CD4-positive, alpha-beta memory T cell (primary cell): ENCODE measurements around the gene THYN1. TPM values are rescaled to one million over a fixed set of nuclear protein-coding genes. Genes with fewer than 3 reads are reported as not detected.
"Not testable (repeated sequence)": the region's sequence is repeated elsewhere in the genome, so short reads cannot be mapped to it uniquely, and the experiment has no call there.

Experiments used
- CTCF ChIA-PET: fragments of 350-600 bp; sonication (Branson Sonifier 250); formaldehyde crosslinking; loops from one replicate; lab custom pipeline; 2021; ENCODE audit warnings: inconsistent platforms; ENCODE audit not compliant: partially characterized antibody; lab: Charles Lee
- POLR2A ChIA-PET: fragments of 350-600 bp; sonication (Branson Sonifier 250); formaldehyde crosslinking; loops from one replicate; lab custom pipeline; 2021; ENCODE audit not compliant: partially characterized antibody; lab: Charles Lee
- DNase-seq, 5 donors: peaks; one replicate each; pipeline versions ENCODE4 v3.0.0 to v3.0.0-alpha.2; 2020 to 2022; ENCODE audit warnings: mixed read lengths in 1 of 5
- H3K27ac ChIP-seq: one replicate; pipeline ENCODE4 v1.7.0; 2013; ENCODE audit warnings: low read depth, low read length
- H3K27me3 ChIP-seq: 2 replicates; pipeline ENCODE4 v1.7.0; 2013; ENCODE audit warnings: mild to moderate bottlenecking, low read length, moderate library complexity; ENCODE audit not compliant: insufficient read depth
- H3K36me3 ChIP-seq: 2 replicates; pipeline ENCODE4 v1.7.0; 2013; ENCODE audit warnings: mild to moderate bottlenecking, low read length, moderate library complexity; ENCODE audit not compliant: insufficient read depth
- H3K4me1 ChIP-seq: 2 replicates; pipeline ENCODE4 v1.7.0; 2013; ENCODE audit warnings: mild to moderate bottlenecking, low read length, moderate library complexity; ENCODE audit not compliant: insufficient read depth
- H3K4me3 ChIP-seq, 2 donors: one replicate each; pipeline ENCODE4 v1.7.0; 2013; ENCODE audit warnings: low read length in 2 of 2, mild to moderate bottlenecking in 1 of 2
- H3K9me3 ChIP-seq, 2 donors: one replicate each; pipeline ENCODE4 v1.7.0; 2013; ENCODE audit warnings: low read length in 2 of 2, control low read depth in 1 of 2; ENCODE audit not compliant: control insufficient read depth in 1 of 2
- H3K27ac Mint-ChIP-seq, 7 donors: one replicate each; pipeline ENCODE4 v1.8.0; 2020 to 2021; ENCODE audit warnings: mixed read lengths in 7 of 7, mild to moderate bottlenecking in 6 of 7, inconsistent platforms in 3 of 7, moderate library complexity in 3 of 7
- H3K27me3 Mint-ChIP-seq, 2 donors: one replicate each; pipeline ENCODE4 v1.8.0; 2020 to 2021; ENCODE audit warnings: mixed read lengths in 2 of 2
- H3K36me3 Mint-ChIP-seq, 2 donors: one replicate each; pipeline ENCODE4 v1.8.0; 2020 to 2021; ENCODE audit warnings: mixed read lengths in 2 of 2, inconsistent platforms in 1 of 2, mild to moderate bottlenecking in 1 of 2
- H3K4me1 Mint-ChIP-seq, 4 donors: one replicate each; pipeline ENCODE4 v1.8.0; 2020 to 2021; ENCODE audit warnings: mixed read lengths in 4 of 4, mild to moderate bottlenecking in 1 of 4
- H3K4me3 Mint-ChIP-seq, 8 donors: one replicate each; pipeline ENCODE4 v1.8.0; 2020 to 2021; ENCODE audit warnings: mixed read lengths in 8 of 8, mild to moderate bottlenecking in 7 of 8, moderate library complexity in 6 of 8, inconsistent platforms in 3 of 8
- H3K9me3 Mint-ChIP-seq, 8 donors: one replicate each; pipeline ENCODE4 v1.8.0; 2020 to 2021; ENCODE audit warnings: mixed read lengths in 8 of 8, mild to moderate bottlenecking in 5 of 8, inconsistent platforms in 3 of 8, moderate library complexity in 1 of 8
- intact Hi-C: fragments of 100-400 bp; cut with micrococcal nuclease; formaldehyde crosslinking; loops from one replicate; pipeline ENCODE4 v1.15.1; 2023
- polyA plus RNA-seq, 2 donors: library from polyadenylated mRNA; unstranded; fragments of 300-500 nt; fragmentation: Illumina TruSeq; gene quantifications; one replicate each; pipeline ENCODE4 v1.2.3, GENCODE V29; 2021
- total RNA-seq, 2 experiments: library from RNA; stranded (reverse); gene quantifications; one replicate each; pipeline ENCODE4 v1.2.3, GENCODE V29; 2021

THYN1 gene
- total and polyA plus RNA-seq, 4 experiments from 2014 or later: 59.3 to 163 (median 94.5) TPM

- Mint-ChIP-seq H3K27ac (no peak overlapping the region), H3K4me1 (no peaks in the 10 kb centered on the region), H3K9me3 (no peaks in the 10 kb centered on the region), H3K27me3 (no peaks in the 10 kb centered on the region), H3K36me3 (no peaks in the 10 kb centered on the region), H3K4me3 (no peak overlapping the region)
- Histone ChIP-seq H3K27ac (no peak overlapping the region), H3K36me3 (no peaks in the 10 kb centered on the region), H3K27me3 (no peaks in the 10 kb centered on the region), H3K9me3 (no peaks in the 10 kb centered on the region), H3K4me3 (no peak overlapping the region), H3K4me1 (no peaks in the 10 kb centered on the region)
- POLR2A ChIA-PET: no interaction called here
- intact Hi-C loops: no loop called here
- no peak for DNase-seq
- CTCF ChIA-PET: no interaction called here
Measured at GRCh38 chr11:134289789-134290188, 36.6 kb upstream of the THYN1 start.

DNA sequence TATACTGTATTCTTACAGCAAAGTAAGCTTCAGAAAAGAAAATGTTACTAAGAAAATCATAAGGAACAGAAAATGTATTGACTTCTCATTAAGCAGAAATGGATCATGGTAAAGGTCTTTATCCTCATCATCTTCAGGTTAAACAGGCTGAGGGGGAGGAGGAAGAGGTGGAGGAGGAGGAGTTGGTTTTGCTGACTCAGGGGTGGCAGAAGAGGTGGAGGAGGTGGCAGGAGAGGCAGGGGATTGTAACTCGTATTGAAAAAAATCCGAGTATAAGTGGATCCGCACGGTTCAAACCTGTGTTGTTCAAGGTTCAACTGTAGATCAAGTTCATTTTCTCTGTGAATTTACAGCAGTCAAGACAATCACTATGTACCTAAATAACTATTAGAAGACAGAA lies 36.0 kb upstream of the THYN1 start:
- Histone ChIP-seq H3K36me3 (no peaks in the 10 kb centered on the region), H3K4me3 (no peak overlapping the region), H3K27me3 (no peaks in the 10 kb centered on the region), H3K9me3 (no peaks in the 10 kb centered on the region), H3K4me1 (no peaks in the 10 kb centered on the region), H3K27ac (no peak overlapping the region)
- H3K4me3 Mint-ChIP-seq: no peak overlapping the region
- no peaks in the 10 kb centered on the region for H3K36me3 Mint-ChIP-seq
- intact Hi-C loops: no loop called here
- ChIA-PET POLR2A (no interaction called here), CTCF (interaction anchor here (1.6 kb wide), 1 partner anchor 11 kb away, joined by 3 read pairs; no protein-coding TSS in a partner anchor)
- no peaks in the 10 kb centered on the region for H3K9me3 Mint-ChIP-seq
- H3K27me3 Mint-ChIP-seq: no peaks in the 10 kb centered on the region
- H3K27ac Mint-ChIP-seq: no peak overlapping the region
- no peaks in the 10 kb centered on the region for H3K4me1 Mint-ChIP-seq
- no peak for DNase-seq

DNA sequence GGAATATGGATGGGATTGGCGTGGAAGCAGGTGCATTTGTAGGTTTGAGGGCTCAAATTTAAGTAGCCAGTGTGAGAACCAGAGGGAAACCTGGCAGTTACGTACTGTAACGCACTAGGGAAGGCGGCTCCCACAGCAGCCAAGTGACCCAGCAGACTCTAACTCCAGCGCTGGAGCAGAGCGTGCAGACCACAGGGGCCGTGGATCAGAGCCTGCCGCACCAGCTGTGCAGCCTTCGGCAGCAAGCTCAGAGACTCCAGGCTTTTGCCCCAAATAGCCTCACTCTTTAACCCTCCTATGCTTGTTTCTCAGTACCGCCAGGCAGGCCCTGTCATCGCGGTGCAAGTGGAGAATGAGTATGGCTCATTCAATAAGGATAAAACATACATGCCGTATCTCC lies 35.3 kb upstream of the THYN1 start:
- H3K4me1 Mint-ChIP-seq: no peaks in the 10 kb centered on the region
- POLR2A ChIA-PET: no interaction called here
- DNase-seq: no peak

DNA sequence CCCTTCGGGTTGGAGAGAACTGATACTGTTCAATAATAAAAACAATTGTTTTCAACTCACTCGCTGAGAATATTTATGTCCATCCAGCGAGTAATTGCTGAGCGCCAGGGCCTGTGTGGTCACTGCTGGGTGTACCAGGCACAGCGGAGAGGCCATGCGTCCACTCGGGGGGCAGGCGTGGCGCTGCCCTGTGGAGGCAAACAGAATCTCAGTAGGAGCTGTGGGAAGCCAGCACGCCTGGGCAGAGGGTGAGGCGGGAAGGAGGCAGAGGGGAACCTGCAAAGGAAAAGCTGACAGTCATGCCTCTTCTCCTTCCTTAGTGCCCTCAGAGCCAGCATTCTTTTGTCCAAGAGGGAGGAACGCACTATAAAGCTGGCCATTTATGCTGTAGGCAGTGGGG lies 34.4 kb upstream of the THYN1 start:
- Mint-ChIP-seq H3K36me3 (no peaks in the 10 kb centered on the region), H3K27ac (no peak overlapping the region), H3K27me3 (no peaks in the 10 kb centered on the region), H3K4me3 (no peak overlapping the region), H3K9me3 (no peaks in the 10 kb centered on the region), H3K4me1 (no peaks in the 10 kb centered on the region)
- POLR2A ChIA-PET: no interaction called here
- no peak for DNase-seq
- Histone ChIP-seq H3K27me3 (no peaks in the 10 kb centered on the region), H3K4me3 (no peak overlapping the region), H3K36me3 (no peaks in the 10 kb centered on the region), H3K9me3 (no peaks in the 10 kb centered on the region), H3K4me1 (no peaks in the 10 kb centered on the region), H3K27ac (no peak overlapping the region)
- intact Hi-C loops: no loop called here
- CTCF ChIA-PET: interaction anchor here (0.9 to 1.6 kb wide), 2 partner anchors 8 to 10 kb away, joined by 3 to 5 read pairs; no protein-coding TSS in a partner anchor

More for the DNA sequence above, 35.3 kb upstream of the THYN1 start:
- no peak overlapping the region for H3K27ac Mint-ChIP-seq
- intact Hi-C loops: no loop called here
- H3K27me3 ChIP-seq: no peaks in the 10 kb centered on the region
- H3K27ac ChIP-seq: no peak overlapping the region
- CTCF ChIA-PET: interaction anchor here (0.5 to 1.6 kb wide), 3 partner anchors 9 to 86 kb away, joined by 3 to 5 read pairs (median 4); no protein-coding TSS in a partner anchor
- H3K9me3 Mint-ChIP-seq: no peaks in the 10 kb centered on the region
- no peaks in the 10 kb centered on the region for H3K36me3 ChIP-seq
- H3K4me1 ChIP-seq: no peaks in the 10 kb centered on the region
- H3K4me3 ChIP-seq: no peak overlapping the region
- no peaks in the 10 kb centered on the region for H3K9me3 ChIP-seq
- no peaks in the 10 kb centered on the region for H3K27me3 Mint-ChIP-seq
- no peaks in the 10 kb centered on the region for H3K36me3 Mint-ChIP-seq
- H3K4me3 Mint-ChIP-seq: no peak overlapping the region

- intact Hi-C loops, H3K36me3 ChIP-seq, H3K27ac Mint-ChIP-seq, H3K27me3 Mint-ChIP-seq, H3K36me3 Mint-ChIP-seq, H3K9me3 ChIP-seq, H3K4me3 ChIP-seq, POLR2A ChIA-PET, H3K9me3 Mint-ChIP-seq, H3K27me3 ChIP-seq, H3K4me1 ChIP-seq, H3K4me1 Mint-ChIP-seq, DNase-seq, H3K27ac ChIP-seq, H3K4me3 Mint-ChIP-seq: not testable (repeated sequence)
- CTCF ChIA-PET: interaction anchor here (1.0 kb wide), 1 partner anchor 22 kb away, joined by 3 read pairs; no protein-coding TSS in a partner anchor
Measured at GRCh38 chr11:134284349-134284748, 31.2 kb upstream of the THYN1 start.

GRCh38 chr11:134283461-134284230 lies 30.5 kb upstream of the THYN1 start:
- ChIA-PET POLR2A (no interaction called here), CTCF (interaction anchor here (1.0 to 1.3 kb wide), 2 partner anchors 10 to 22 kb away, joined by 3 to 4 read pairs; no protein-coding TSS in a partner anchor)
- no peak overlapping the region for H3K4me3 Mint-ChIP-seq
- no peak overlapping the region for H3K27ac ChIP-seq
- no peaks in the 10 kb centered on the region for H3K36me3 Mint-ChIP-seq
- H3K4me3 ChIP-seq: no peak overlapping the region
- no peak for DNase-seq
- no peaks in the 10 kb centered on the region for H3K9me3 ChIP-seq
- peaks cover 0 to 1% (median 0%) of the 10 kb centered on the region in 4 donors for H3K4me1 Mint-ChIP-seq
- H3K9me3 Mint-ChIP-seq: no peaks in the 10 kb centered on the region
- intact Hi-C loops: no loop called here
- no peaks in the 10 kb centered on the region for H3K4me1 ChIP-seq
- H3K27me3 ChIP-seq: no peaks in the 10 kb centered on the region
- no peaks in the 10 kb centered on the region for H3K36me3 ChIP-seq
- H3K27ac Mint-ChIP-seq: no peak overlapping the region
- H3K27me3 Mint-ChIP-seq: no peaks in the 10 kb centered on the region

- Histone ChIP-seq H3K27me3 (no peaks in the 10 kb centered on the region), H3K4me3 (no peak overlapping the region), H3K27ac (no peak overlapping the region), H3K9me3 (no peaks in the 10 kb centered on the region), H3K36me3 (no peaks in the 10 kb centered on the region), H3K4me1 (no peaks in the 10 kb centered on the region)
- intact Hi-C loops: no loop called here
- POLR2A ChIA-PET: interaction anchor here (0.6 kb wide), 1 partner anchor 17 kb away, joined by 3 read pairs; no protein-coding TSS in a partner anchor
- Mint-ChIP-seq H3K9me3 (no peaks in the 10 kb centered on the region), H3K4me3 (no peak overlapping the region), H3K27ac (no peak overlapping the region), H3K27me3 (no peaks in the 10 kb centered on the region), H3K36me3 (no peaks in the 10 kb centered on the region), H3K4me1 (peaks cover 0 to 2% (median under 1%) of the 10 kb centered on the region in 4 donors)
- CTCF ChIA-PET: interaction anchor here (1.3 kb wide), 1 partner anchor 9 kb away, joined by 4 read pairs; no protein-coding TSS in a partner anchor
- DNase-seq: no peak
Measured at GRCh38 chr11:134282121-134283045, 29.2 kb upstream of the THYN1 start.
